ENCODE data around the gene MEMO1.

The MEMO1 gene

DNA sequence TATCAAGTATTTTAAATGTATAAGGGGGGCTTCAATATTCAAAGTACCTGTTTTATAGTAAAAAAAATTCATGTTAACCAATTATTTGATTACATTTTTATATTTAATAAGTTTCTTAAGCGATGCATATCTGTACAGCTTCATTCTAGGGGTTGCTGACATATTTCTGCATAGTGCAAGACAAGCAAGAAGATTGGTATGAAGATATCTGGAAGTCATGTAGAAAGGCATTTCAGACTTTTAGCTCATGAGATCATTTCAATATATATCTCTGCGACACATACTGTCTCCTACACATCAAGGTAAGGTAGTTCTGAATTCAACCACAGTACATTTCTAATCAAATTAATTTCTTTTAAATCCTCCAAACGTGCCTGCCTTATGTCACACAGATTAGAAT is 73.1 kb downstream of the MEMO1 start:
- no peak for DNase-seq (ENCODE audit: extremely low read depth, low read depth)
- TF ChIP-seq, protein P1, sequence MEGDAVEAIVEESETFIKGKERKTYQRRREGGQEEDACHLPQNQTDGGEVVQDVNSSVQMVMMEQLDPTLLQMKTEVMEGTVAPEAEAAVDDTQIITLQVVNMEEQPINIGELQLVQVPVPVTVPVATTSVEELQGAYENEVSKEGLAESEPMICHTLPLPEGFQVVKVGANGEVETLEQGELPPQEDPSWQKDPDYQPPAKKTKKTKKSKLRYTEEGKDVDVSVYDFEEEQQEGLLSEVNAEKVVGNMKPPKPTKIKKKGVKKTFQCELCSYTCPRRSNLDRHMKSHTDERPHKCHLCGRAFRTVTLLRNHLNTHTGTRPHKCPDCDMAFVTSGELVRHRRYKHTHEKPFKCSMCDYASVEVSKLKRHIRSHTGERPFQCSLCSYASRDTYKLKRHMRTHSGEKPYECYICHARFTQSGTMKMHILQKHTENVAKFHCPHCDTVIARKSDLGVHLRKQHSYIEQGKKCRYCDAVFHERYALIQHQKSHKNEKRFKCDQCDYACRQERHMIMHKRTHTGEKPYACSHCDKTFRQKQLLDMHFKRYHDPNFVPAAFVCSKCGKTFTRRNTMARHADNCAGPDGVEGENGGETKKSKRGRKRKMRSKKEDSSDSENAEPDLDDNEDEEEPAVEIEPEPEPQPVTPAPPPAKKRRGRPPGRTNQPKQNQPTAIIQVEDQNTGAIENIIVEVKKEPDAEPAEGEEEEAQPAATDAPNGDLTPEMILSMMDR (IDR thresholded peaks at IDR 0.05; ENCODE audit: low read depth, low read length), result no peak

DNA sequence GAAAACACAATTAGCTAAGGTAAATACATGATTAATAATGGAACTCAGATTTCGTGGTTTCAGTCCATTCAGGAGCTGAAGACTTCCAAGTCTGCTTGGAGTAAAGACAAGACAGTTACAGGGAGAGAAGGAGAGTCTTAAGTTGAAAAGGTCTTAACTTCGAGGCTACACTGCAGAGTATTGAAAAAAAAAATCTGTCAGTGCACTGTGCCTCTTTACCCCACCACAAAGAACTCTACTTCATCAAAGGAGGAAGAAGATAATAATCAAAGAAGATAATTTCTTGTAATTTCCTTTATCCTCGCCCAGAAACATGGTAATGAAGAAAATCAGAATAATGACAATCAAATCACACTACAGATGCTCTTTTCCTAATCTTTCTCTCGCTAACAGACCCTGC is 75.4 kb downstream of the MEMO1 start:
- no peak for DNase-seq (ENCODE audit: extremely low read depth, low read depth)
- TF ChIP-seq, protein P1 (IDR thresholded peaks at IDR 0.05; ENCODE audit: low read depth, low read length), result no peak

DNA sequence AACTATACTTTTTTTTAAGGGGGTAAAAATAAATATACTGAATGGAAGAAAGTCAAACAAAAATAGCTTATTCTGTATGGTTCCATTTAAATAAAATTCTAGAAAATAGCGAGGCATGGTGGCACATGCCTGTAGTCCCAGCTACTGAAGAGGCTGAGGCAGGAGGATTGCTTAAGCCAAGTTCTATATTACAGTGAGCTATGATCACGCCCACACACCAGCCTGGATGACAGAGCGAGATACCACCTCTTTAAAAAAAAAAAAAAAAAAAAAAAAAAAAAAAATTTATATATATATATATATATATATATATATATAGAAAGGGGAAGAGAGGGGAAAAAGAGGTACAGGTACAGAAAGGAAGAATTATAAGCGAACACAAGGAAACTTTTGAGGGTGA is 77.7 kb downstream of the MEMO1 start:
- DNase-seq (ENCODE audit: extremely low read depth, low read depth), result no peak
- TF ChIP-seq, protein P1 (IDR thresholded peaks at IDR 0.05; ENCODE audit: low read depth, low read length), result no peak

- TF ChIP-seq, protein P1 (IDR thresholded peaks at IDR 0.05; ENCODE audit: low read depth, low read length), result no peak
- DNase-seq (ENCODE audit: extremely low read depth, low read depth), result no peak
Observed at GRCh38 chr2:31932589-31932988, 78.2 kb downstream of the MEMO1 start.

DNA sequence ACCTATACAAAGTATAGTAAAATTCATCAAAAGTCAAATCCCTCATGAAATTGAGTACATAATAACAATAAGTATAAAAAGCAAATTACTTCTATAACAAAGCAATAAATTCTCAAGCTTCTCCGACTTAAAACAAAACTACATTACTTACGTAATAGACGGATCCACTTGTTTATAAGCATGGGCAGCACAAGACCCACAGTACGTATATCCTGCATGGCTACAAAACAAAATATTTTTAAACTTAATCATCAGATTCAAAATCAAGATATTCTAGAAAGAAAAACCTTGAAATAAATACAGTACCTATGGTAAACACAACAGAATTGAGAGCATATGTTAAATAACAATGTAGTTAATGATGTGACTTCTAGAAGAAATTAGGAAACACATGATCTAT is 78.9 kb downstream of the MEMO1 start:
- TF ChIP-seq, protein P1 (IDR thresholded peaks at IDR 0.05; ENCODE audit: low read depth, low read length), result no peak
- no peak for DNase-seq (ENCODE audit: extremely low read depth, low read depth)

DNA sequence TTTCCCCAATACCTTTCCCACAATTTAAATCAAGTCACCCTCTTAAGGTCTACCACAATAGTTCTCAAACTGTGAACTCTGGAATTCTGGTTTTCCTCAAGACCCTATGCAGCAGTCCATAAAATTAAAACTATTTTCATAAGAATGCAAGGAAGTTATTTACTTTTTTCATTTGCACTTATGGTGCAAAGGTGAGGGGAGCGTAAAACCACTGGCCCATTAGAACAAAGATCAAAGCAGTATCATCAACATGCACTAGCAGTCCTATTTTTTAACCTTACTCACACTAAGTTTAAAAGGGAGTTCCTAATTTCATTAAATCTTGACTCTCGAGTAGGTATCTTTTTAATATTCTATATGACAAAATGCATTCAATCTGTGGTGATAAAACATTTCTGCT is 85.3 kb downstream of the MEMO1 start:
- TF ChIP-seq, protein P1 (IDR thresholded peaks at IDR 0.05; ENCODE audit: low read depth, low read length), result no peak
- DNase-seq (ENCODE audit: extremely low read depth, low read depth), result no peak

DNA sequence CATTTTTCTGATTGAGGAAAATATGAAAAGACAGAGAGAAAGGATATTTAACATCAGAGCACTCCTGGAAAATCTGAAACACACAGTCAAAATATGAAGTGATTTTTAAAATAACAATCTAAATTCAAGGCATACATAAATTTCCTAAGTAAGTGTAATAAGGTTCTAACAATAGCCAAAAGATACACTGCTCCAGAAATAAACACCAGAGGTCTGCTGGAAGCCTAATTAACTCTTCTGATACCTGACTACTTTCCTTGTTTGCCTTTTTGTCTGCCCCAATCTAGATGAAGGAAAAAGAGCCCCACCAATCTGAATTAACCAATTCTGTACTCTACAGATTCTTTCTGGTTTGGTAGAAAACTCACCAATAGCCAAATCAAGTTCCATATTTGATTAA is 87.1 kb downstream of the MEMO1 start:
- TF ChIP-seq, protein P1 (IDR thresholded peaks at IDR 0.05; ENCODE audit: low read depth, low read length), result no peak
- no peak for DNase-seq (ENCODE audit: extremely low read depth, low read depth)
